HEK293 (cell line): ENCODE measurements around the gene KRTAP1-1.
"Not testable (repeated sequence)": the region's sequence is repeated elsewhere in the genome, so short reads cannot be mapped to it uniquely, and the experiment has no call there.

Source experiments
- CTCF ChIA-PET: fragments of 350-600 bp; formaldehyde crosslinking; extraction: SDS; loops from one replicate; lab custom pipeline; 2021; ENCODE audit warnings: antibody characterized with exemption; lab: Yijun Ruan, JAX
- POLR2A ChIA-PET: fragments of 300-600 bp; formaldehyde crosslinking; extraction: SDS; loops from one replicate; lab custom pipeline; 2020; ENCODE audit warnings: antibody characterized with exemption, inconsistent platforms; lab: Yijun Ruan, JAX
- H3K27ac ChIP-seq: fragments of 200-500 bp; sonication (Bioruptor generic); 2 replicates; pipeline ENCODE4 v1.5.1; 2014; ENCODE audit warnings: low read depth, low read length, control low read depth, inconsistent platforms; ENCODE audit errors: extremely low read depth
- H3K36me3 ChIP-seq, 2 experiments: fragments of 200-500 bp in 1 of 2; sonication (Bioruptor generic) in 1 of 2; 1 replicate in 1 of 2; 2 replicates in 1 of 2; pipeline ENCODE4 v1.5.1; 2014 to 2017; ENCODE audit warnings: inconsistent platforms in 2 of 2, low read length in 2 of 2; ENCODE audit not compliant: control insufficient read depth in 2 of 2, insufficient read depth in 1 of 2
- H3K4me1 ChIP-seq: fragments of 200-500 bp; sonication (Bioruptor generic); 2 replicates; pipeline ENCODE4 v1.5.1; 2014; ENCODE audit warnings: mild to moderate bottlenecking, low read length, inconsistent platforms; ENCODE audit not compliant: control insufficient read depth, insufficient read depth
- H3K4me3 ChIP-seq: 2 replicates; pipeline ENCODE4 v1.5.1; 2011; ENCODE audit warnings: low read depth, mild to moderate bottlenecking, control low read depth, low read length, moderate library complexity
- H3K9me3 ChIP-seq: fragments of 200-500 bp; sonication (Bioruptor generic); 2 replicates; pipeline ENCODE4 v1.5.1; 2014; ENCODE audit warnings: low read depth, low read length, inconsistent platforms; ENCODE audit not compliant: control insufficient read depth, insufficient read depth
- GLIS1 ChIP-seq: fragments of 450-650 bp; formaldehyde crosslinking; IDR thresholded peaks from 2 replicates; pipeline ENCODE4 v1.5.1; 2016; ENCODE audit warnings: missing biosample characterization, missing genetic modification characterization
- GLIS2 ChIP-seq: fragments of 450-650 bp; formaldehyde crosslinking; IDR thresholded peaks from 2 replicates; pipeline ENCODE4 v1.5.1; 2016; ENCODE audit warnings: missing biosample characterization, missing genetic modification characterization
- PATZ1 ChIP-seq: fragments of 450-650 bp; formaldehyde crosslinking; IDR thresholded peaks from 2 replicates; pipeline ENCODE4 v1.5.1; 2016; ENCODE audit warnings: missing biosample characterization, missing genetic modification characterization
- REPIN1 ChIP-seq: fragments of 450-650 bp; formaldehyde crosslinking; IDR thresholded peaks from 2 replicates; pipeline ENCODE4 v1.5.1; 2017; ENCODE audit warnings: missing biosample characterization, missing genetic modification characterization, low read depth
- ZBTB11 ChIP-seq: fragments of 450-650 bp; formaldehyde crosslinking; conservative IDR thresholded peaks from 2 replicates; pipeline ENCODE4 v1.5.1; 2016; ENCODE audit warnings: low read depth, missing biosample characterization, missing genetic modification characterization
- ZBTB21 ChIP-seq: fragments of 450-650 bp; formaldehyde crosslinking; IDR thresholded peaks from 2 replicates; pipeline ENCODE4 v1.5.1; 2017; ENCODE audit warnings: missing biosample characterization, missing genetic modification characterization
- ZBTB26 ChIP-seq: fragments of 450-650 bp; formaldehyde crosslinking; optimal IDR thresholded peaks from 2 replicates; pipeline ENCODE3; 2016; ENCODE audit warnings: missing biosample characterization, mild to moderate bottlenecking, missing genetic modification characterization
- ZBTB8A ChIP-seq: fragments of 450-650 bp; formaldehyde crosslinking; IDR thresholded peaks from 2 replicates; pipeline ENCODE4 v1.5.1; 2016; ENCODE audit warnings: missing biosample characterization, missing genetic modification characterization
- ZIC2 ChIP-seq: fragments of 450-650 bp; formaldehyde crosslinking; IDR thresholded peaks from 2 replicates; pipeline ENCODE4 v1.5.1; 2016; ENCODE audit warnings: missing biosample characterization, missing genetic modification characterization
- ZNF140 ChIP-seq: fragments of 450-650 bp; formaldehyde crosslinking; IDR thresholded peaks from 2 replicates; pipeline ENCODE4 v1.5.1; 2016; ENCODE audit warnings: missing biosample characterization, missing genetic modification characterization
- ZNF26 ChIP-seq: fragments of 450-650 bp; formaldehyde crosslinking; IDR thresholded peaks from 2 replicates; pipeline ENCODE4 v1.5.1; 2016; ENCODE audit warnings: missing biosample characterization, missing genetic modification characterization
- ZNF280D ChIP-seq: fragments of 450-650 bp; formaldehyde crosslinking; IDR thresholded peaks from 2 replicates; pipeline ENCODE4 v1.5.1; 2016; ENCODE audit warnings: missing biosample characterization, missing genetic modification characterization
- ZNF292 ChIP-seq: fragments of 450-650 bp; formaldehyde crosslinking; IDR thresholded peaks from 2 replicates; pipeline ENCODE4 v1.5.1; 2016; ENCODE audit warnings: low read depth, missing biosample characterization, missing genetic modification characterization, borderline replicate concordance
- ZNF398 ChIP-seq: fragments of 450-650 bp; formaldehyde crosslinking; IDR thresholded peaks from 2 replicates; pipeline ENCODE4 v1.5.1; 2017; ENCODE audit warnings: missing biosample characterization, missing genetic modification characterization
- ZNF629 ChIP-seq: fragments of 450-650 bp; formaldehyde crosslinking; IDR thresholded peaks from 2 replicates; pipeline ENCODE4 v1.5.1; 2017; ENCODE audit warnings: missing biosample characterization, missing genetic modification characterization

Gene KRTAP1-1

GRCh38 chr17:41057547-41057946 lies 16.3 kb upstream of the KRTAP1-1 start (continued):
- TF ChIP-seq ZNF26 (tag by site-specific recombination): no peak
- TF ChIP-seq PATZ1 (tag by site-specific recombination): no peak
- TF ChIP-seq ZNF398: no peak
- TF ChIP-seq ZNF292: no peak
- TF ChIP-seq ZBTB21: no peak
- TF ChIP-seq ZBTB8A (tag by site-specific recombination): no peak
- TF ChIP-seq ZNF280D (tag by site-specific recombination): 0 out of 2 replicates have a peak, but pooled peaks have one; percentile 63
- TF ChIP-seq ZNF629: no peak

- H3K9me3 ChIP-seq, H3K36me3 ChIP-seq, H3K27ac ChIP-seq, H3K4me1 ChIP-seq, CTCF ChIA-PET, POLR2A ChIA-PET, H3K4me3 ChIP-seq: not testable (repeated sequence)
Measured at GRCh38 chr17:41055130-41055529, 13.9 kb upstream of the KRTAP1-1 start, which contains the start of gene KRTAP2-2. Gene KRTAP2-2 (minus strand): TSS chr17:41055230. CDS start chr17:41055211, 19 bp downstream.

- not testable (repeated sequence) for H3K4me3 ChIP-seq, H3K9me3 ChIP-seq, H3K36me3 ChIP-seq, H3K4me1 ChIP-seq
- TF ChIP-seq ZIC2 (peak; percentile 75), GLIS1 (tag by site-specific recombination) (peak; percentile 51; the same call in 1 of the 2 replicates)
- TF ChIP-seq, all 188 proteins: peak for 2; not testable (repeated sequence) for 186
- H3K27ac ChIP-seq, CTCF ChIA-PET, POLR2A ChIA-PET: not testable (repeated sequence)
Measured at GRCh38 chr17:41054556-41054955, 13.3 kb upstream of the KRTAP1-1 start.

- ChIA-PET CTCF (no interaction called here), POLR2A (no interaction called here)
- no peak overlapping the region for H3K27ac ChIP-seq
- no peak overlapping the region for H3K4me3 ChIP-seq
- H3K36me3 ChIP-seq: no peaks in the 10 kb centered on the region
- no peaks in the 10 kb centered on the region for H3K4me1 ChIP-seq
- no peaks in the 10 kb centered on the region for H3K9me3 ChIP-seq
- no peak for TF ChIP-seq ZBTB26
- no peak for TF ChIP-seq REPIN1 (tag by site-specific recombination)
- TF ChIP-seq ZBTB11 (tag by site-specific recombination): no peak
- TF ChIP-seq ZNF140 (tag by site-specific recombination): no peak
- no peak for TF ChIP-seq GLIS2
Measured at GRCh38 chr17:41054025-41054424, 12.8 kb upstream of the KRTAP1-1 start.
